Stimulated activated CD4-positive, alpha-beta T cell treated with anti-CD3 and anti-CD28 coated beads, Interleukin-2, amount 100 ng/mL, for 48 hours (primary cell): Measurements from ENCODE around the gene TLR5.

Experiments
- DNase-seq, 2 donors: peaks; one replicate each; pipeline ENCODE4 v3.0.0-alpha.2; 2020

Gene TLR5

GRCh38 chr1:223066415-223066814, 76.6 kb downstream of the TLR5 start:
- DNase-seq, result no peak

DNA sequence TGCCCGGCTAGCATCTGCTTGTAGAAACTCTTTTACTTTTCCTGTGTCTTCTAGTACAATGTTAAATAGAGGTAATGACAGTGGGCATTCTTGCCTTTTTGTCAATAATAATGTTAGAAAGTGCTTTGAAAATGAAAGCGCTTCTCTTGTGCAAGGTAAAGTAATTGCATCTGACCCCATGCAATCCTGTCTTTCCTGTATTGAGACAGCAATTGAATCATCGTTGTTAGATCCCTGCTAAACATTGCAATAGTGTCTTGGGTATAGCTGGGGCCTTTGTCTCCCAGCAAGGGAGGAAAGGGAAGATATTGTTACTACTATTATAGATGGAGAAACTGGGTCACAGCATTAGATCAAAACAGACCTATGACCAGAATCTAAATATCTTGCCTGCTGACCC, 80.9 kb downstream of the TLR5 start:
- no peak for DNase-seq

DNA sequence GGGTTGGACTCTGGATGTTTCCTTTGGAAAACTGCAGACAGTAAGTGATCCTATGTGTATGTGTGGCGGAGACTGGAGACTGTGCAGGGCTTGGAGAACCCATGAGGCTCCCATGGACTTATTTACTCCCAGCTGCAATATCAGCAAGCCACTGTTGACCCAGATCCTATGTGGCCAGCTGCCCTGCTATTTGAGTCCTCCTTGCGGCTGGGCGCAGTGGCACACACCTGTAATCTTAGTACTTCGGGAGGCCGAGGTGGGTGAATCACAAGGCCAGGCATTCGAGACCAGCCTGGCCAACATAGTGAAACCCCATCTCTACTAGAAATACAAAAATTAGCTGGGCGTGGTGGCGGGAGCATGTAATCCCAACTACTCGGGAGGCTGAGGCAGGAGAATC, 83.5 kb downstream of the TLR5 start:
- no peak for DNase-seq
